Adrenal gland (tissue), 12 donors: Measurements from ENCODE around the gene PRRT1. TPM values are rescaled to one million over a fixed set of nuclear protein-coding genes. Genes with fewer than 3 reads are reported as not detected.
A peak's percentile ranks its signal among the peaks of the same experiment; 100 is the strongest.

Source experiments
- DNase-seq, 7 donors: peaks; one replicate each; pipeline ENCODE4 v3.0.0-alpha.2; 2019 to 2020
- H3K27ac ChIP-seq, 5 donors: fragments of 200-600 bp; sonication (generic) in 4 of 5; 1 replicate in 3 of 5; 2 replicates in 2 of 5; pipeline versions ENCODE4 v1.5.1 to v1.8.0; 2016 to 2020; ENCODE audit warnings: mild to moderate bottlenecking in 1 of 5
- H3K27me3 ChIP-seq: fragments of 200-600 bp; 2 replicates; pipeline ENCODE4 v1.8.0; 2021
- H3K36me3 ChIP-seq, 2 donors: fragments of 200-600 bp; replicated peaks in 1 of 2; 1 replicate in 1 of 2; 2 replicates in 1 of 2; pipeline versions ENCODE4 v1.5.1 to v1.8.0; 2018 to 2022
- H3K4me1 ChIP-seq, 2 donors: fragments of 200-600 bp; replicated peaks in 1 of 2; 1 replicate in 1 of 2; 2 replicates in 1 of 2; pipeline versions ENCODE4 v1.5.1 to v1.8.0; 2018 to 2021
- H3K4me3 ChIP-seq, 4 donors: fragments of 200-600 bp; sonication (generic) in 3 of 4; one replicate each; pipeline ENCODE4 v1.5.1; 2016 to 2018
- H3K9me3 ChIP-seq, 3 donors: fragments of 200-600 bp; sonication (generic) in 1 of 3; replicated peaks in 1 of 3; 1 replicate in 2 of 3; 2 replicates in 1 of 3; pipeline versions ENCODE4 v1.5.1 to v1.8.0; 2016 to 2021
- CTCF ChIP-seq, 6 experiments: fragments of 450-650 bp in 4 of 6; fragments of 200-600 bp in 2 of 6; sonication (generic) in 1 of 6; IDR thresholded peaks; 1 replicate in 5 of 6; 2 replicates in 1 of 6; pipeline versions ENCODE4 v1.5.1 to v1.8.0; 2016 to 2021; ENCODE audit warnings: antibody characterized with exemption in 6 of 6, mild to moderate bottlenecking in 2 of 6, moderate library complexity in 1 of 6
- POLR2A ChIP-seq, 2 donors: fragments of 450-650 bp; IDR thresholded peaks; one replicate each; pipeline ENCODE4 v1.6.1; 2017; ENCODE audit warnings: antibody characterized with exemption in 2 of 2, mild to moderate bottlenecking in 2 of 2, moderate library complexity in 1 of 2
- WGBS, 4 donors: extraction: QIAGEN DNeasy Blood & Tissue Kit in 2 of 4; methylation state at CpG; one replicate each; pipeline versions ENCODE4 v1.1.5 to v1.1.7; 2013 to 2017; 5-methylcytosine and 5-hydroxymethylcytosine counted together
- intact Hi-C, 2 donors: fragments of 100-400 bp; cut with DNase I; formaldehyde crosslinking; loops; one replicate each; pipeline versions ENCODE4 v1.14.1 to v1.15.0; 2022 to 2023
- polyA plus RNA-seq, 3 donors: library from polyadenylated mRNA; stranded (reverse); fragments of 200-250 nt in 2 of 3; fragments of 350-450 nt in 1 of 3; fragmentation: Illumina TruSeq in 1 of 3; extraction: RNeasy Lipid Tissue Mini Kit (QIAGEN cat#74804) in 1 of 3; gene quantifications; one replicate each; pipeline ENCODE4 v1.2.3, GENCODE V29; 2013 to 2014
- total RNA-seq, 9 donors: library from RNA; depleted of rRNA in 4 of 9; stranded (reverse); fragments of >200 nt in 4 of 9; fragments of 120-200 nt in 1 of 9; fragmentation: NEBNext Ultra II Directional in 1 of 9; extraction: Animal tissue kit (Norgen Biotek cat#: 25700) in 1 of 9; gene quantifications; one replicate each; pipeline versions ENCODE4 v1.1.0 to v1.2.4, GENCODE V29; 2013 to 2023
- donor health status: healthy with polysubstance abuse.
- donor health status: Bipolar disorder and iron deficiency.
- donor health status: DM: yes; HTN: yes; CAD: no.
- donor health status: DM: no; HTN: no; CAD: no.
- donor health status: DM: no; HTN: no; CAD: no.
- donor health status: DM: yes; HTN: yes; CAD: no.

Gene PRRT1
- total and polyA plus RNA-seq, 12 donors = 0.22 to 26.0 (median 2.0) TPM; not detected in 1

DNA sequence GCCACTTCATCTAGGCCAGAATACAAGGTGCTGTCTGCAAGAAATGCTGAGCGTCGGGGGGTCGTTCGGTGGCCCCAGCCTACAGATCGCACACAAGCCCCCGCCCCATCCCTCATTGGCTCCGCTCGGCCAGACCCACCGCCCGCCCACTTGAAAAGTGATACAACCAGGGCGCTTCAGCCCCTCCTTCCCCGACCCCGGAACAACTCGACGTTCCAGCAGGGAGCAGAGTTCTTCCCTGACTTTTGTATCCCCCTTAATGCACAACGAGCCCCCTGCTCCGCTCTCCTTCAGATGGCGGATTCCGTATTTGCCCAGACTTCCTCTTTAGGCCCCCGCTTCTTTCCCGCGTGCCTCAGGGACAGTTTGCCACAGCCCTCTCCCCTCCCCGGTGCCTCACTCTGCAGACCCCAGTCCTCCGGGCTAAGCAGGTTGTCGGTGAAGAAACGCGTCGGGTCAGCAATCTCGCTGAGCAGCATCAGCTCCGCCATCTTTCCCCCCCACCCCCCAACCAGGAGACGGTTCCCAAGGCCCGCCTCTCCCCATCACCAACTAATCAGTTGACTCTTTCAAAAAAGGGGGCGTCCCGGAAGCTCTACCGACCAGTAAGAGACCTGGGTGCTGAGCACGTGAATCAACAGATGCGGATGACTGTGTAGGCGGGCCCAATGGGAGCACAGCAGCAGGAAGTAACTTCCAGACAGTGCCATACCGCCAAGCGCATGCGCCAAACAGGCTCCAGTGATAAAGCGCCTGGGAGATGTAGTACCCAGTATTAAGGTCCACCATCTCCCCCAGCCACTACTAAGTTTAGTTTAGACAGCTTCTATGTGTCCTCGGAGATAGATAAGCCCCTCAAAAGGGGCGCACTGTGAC is 23.8 kb downstream of the PRRT1 start, which contains the start of gene ATF6B:
TSS of gene ATF6B (minus strand) at position 530 of the 876 bp plus-strand sequence. CDS start at position 491, 39 bp downstream.
- peaks cover 20 to 29% of the 10 kb centered on the region in 2 donors for H3K4me1 ChIP-seq
- TF ChIP-seq CTCF (IDR thresholded peaks at IDR 0.05) = no peak
- peak; percentile 28 to 65 for TF ChIP-seq POLR2A (IDR thresholded peaks at IDR 0.05)
- intact Hi-C loops = no loop called here
- peak within 1 kb of the TSS; percentile 74 to 94 (median 88) for H3K27ac ChIP-seq
- H3K9me3 ChIP-seq = no peaks in the 10 kb centered on the region
- WGBS, 4 donors = 0 to 1% (median 1%) methylated on average over 29 to 44 of the region's 44 CpGs
- peak within 1 kb of the TSS; percentile 54 to 100 (median 92) for H3K4me3 ChIP-seq
- H3K36me3 ChIP-seq = peaks cover 0 to 32% of the 10 kb centered on the region in 2 donors
- DNase-seq = peak; percentile 97 to 100 (median 100)
- H3K27me3 ChIP-seq = no peaks in the 10 kb centered on the region

DNA sequence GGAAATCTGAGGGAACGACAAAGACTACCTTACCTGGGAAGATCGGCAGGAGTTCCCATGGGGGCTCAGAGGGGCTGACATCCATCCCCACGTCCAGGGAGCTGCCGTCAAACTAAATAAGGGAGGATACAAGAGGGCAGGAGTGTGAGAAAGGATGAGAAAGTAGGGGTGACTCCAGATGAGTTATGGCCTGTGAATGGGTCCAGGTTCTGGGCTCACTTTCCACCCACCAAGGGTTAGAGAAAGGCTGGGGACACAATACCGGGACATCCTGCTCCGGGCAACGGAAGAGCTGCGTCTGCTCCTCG is 24.4 kb downstream of the PRRT1 start:
- Histone ChIP-seq H3K27me3 (no peaks in the 10 kb centered on the region), H3K4me1 (peaks cover 20 to 29% of the 10 kb centered on the region in 2 donors), H3K4me3 (peak overlapping the region in 3 of 4 donors; percentile 88 to 100 (median 96)), H3K36me3 (peaks cover 0 to 34% of the 10 kb centered on the region in 2 donors), H3K27ac (peak overlapping the region in 2 of 5 donors; percentile 79 to 94), H3K9me3 (no peaks in the 10 kb centered on the region)
- intact Hi-C loops = no loop called here
- no peak for TF ChIP-seq POLR2A (IDR thresholded peaks at IDR 0.05)
- 2 to 7% (median 4%) methylated on average over 6 to 9 of the region's 9 CpGs for WGBS, 4 donors
- no peak for DNase-seq

DNA sequence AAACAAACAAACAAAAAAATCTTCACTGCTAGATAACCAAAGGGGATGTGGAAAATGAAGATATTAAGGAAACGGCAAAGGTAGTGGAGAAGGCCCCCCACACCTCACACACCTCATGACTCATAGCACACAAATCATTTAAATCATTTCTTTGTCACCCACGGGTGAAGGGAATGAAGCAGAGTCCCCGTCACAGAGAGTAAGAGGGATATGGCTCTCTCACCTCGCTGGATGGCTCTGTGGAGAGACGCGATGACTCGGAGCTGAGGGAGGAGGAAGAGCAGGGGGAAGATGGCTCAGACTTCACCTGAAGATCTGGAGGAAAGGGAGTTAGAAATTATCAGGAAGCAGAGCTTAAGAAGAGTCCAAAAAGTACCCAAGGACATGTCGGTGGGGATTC is 24.9 kb downstream of the PRRT1 start:
- intact Hi-C loops = no loop called here
- no peaks in the 10 kb centered on the region for H3K9me3 ChIP-seq
- 36 to 44% (median 41%) methylated on average over 8 of the region's 8 CpGs for WGBS, 4 donors
- DNase-seq = no peak
- H3K27ac ChIP-seq = no peak overlapping the region
- no peak for TF ChIP-seq POLR2A (IDR thresholded peaks at IDR 0.05)
- TF ChIP-seq CTCF (IDR thresholded peaks at IDR 0.05) = no peak
- peak overlapping the region in 1 of 4 donors; percentile 96 for H3K4me3 ChIP-seq
- H3K36me3 ChIP-seq = peaks cover 0 to 38% of the 10 kb centered on the region in 2 donors
- H3K27me3 ChIP-seq = no peaks in the 10 kb centered on the region
- H3K4me1 ChIP-seq = peaks cover 20 to 29% of the 10 kb centered on the region in 2 donors

GRCh38 chr6:32123681-32124080 is 28.1 kb downstream of the PRRT1 start:
- 80 to 92% (median 90%) methylated on average over 4 of the region's 4 CpGs for WGBS, 4 donors
- no peak for DNase-seq
- Histone ChIP-seq H3K27ac (no peak overlapping the region), H3K4me1 (peaks cover 9 to 26% of the 10 kb centered on the region in 2 donors), H3K27me3 (no peaks in the 10 kb centered on the region), H3K36me3 (peaks cover 0 to 67% of the 10 kb centered on the region in 2 donors), H3K4me3 (no peak overlapping the region), H3K9me3 (no peaks in the 10 kb centered on the region)
- intact Hi-C loops = no loop called here
- TF ChIP-seq CTCF (IDR thresholded peaks at IDR 0.05) (no peak), POLR2A (IDR thresholded peaks at IDR 0.05) (no peak)
